Liver (tissue), 9 donors: ENCODE measurements around the gene BCR. TPM values are rescaled to one million over a fixed set of nuclear protein-coding genes. Genes with fewer than 3 reads are reported as not detected.

Experiments
- DNase-seq: peaks from one replicate; pipeline ENCODE4 v3.0.0-alpha.2; 2017; ENCODE audit warnings: low spot score
- H3K27ac ChIP-seq, 2 donors: one replicate each; pipeline ENCODE4 v1.7.0; 2013; ENCODE audit warnings: inconsistent platforms in 2 of 2, low read length in 2 of 2, control low read depth in 1 of 2, low read depth in 1 of 2, mild to moderate bottlenecking in 1 of 2
- H3K27me3 ChIP-seq, 4 donors: one replicate each; pipeline versions ENCODE4 v1.6.1 to v1.7.0; 2013; ENCODE audit warnings: low read length in 3 of 4, inconsistent platforms in 1 of 4, mild to moderate bottlenecking in 1 of 4, moderate library complexity in 1 of 4; ENCODE audit not compliant: control insufficient read depth in 4 of 4, insufficient read depth in 4 of 4
- H3K36me3 ChIP-seq, 4 donors: one replicate each; pipeline versions ENCODE4 v1.6.1 to v1.7.0; 2013; ENCODE audit warnings: low read length in 3 of 4, mild to moderate bottlenecking in 3 of 4, low read depth in 1 of 4, moderate library complexity in 1 of 4; ENCODE audit not compliant: control insufficient read depth in 4 of 4, insufficient read depth in 3 of 4
- H3K4me1 ChIP-seq, 4 donors: one replicate each; pipeline versions ENCODE4 v1.6.1 to v1.7.0; 2013; ENCODE audit warnings: low read length in 3 of 4, mild to moderate bottlenecking in 3 of 4, moderate library complexity in 1 of 4; ENCODE audit not compliant: control insufficient read depth in 4 of 4, insufficient read depth in 4 of 4
- H3K4me3 ChIP-seq, 3 donors: one replicate each; pipeline versions ENCODE4 v1.6.1 to v1.7.0; 2013; ENCODE audit warnings: low read length in 3 of 3, control low read depth in 1 of 3, low read depth in 1 of 3, mild to moderate bottlenecking in 1 of 3
- H3K9ac ChIP-seq, 2 donors: one replicate each; pipeline ENCODE4 v1.7.0; 2013; ENCODE audit warnings: low read length in 2 of 2, mild to moderate bottlenecking in 2 of 2, moderate library complexity in 2 of 2, control low read depth in 1 of 2, low read depth in 1 of 2
- H3K9me3 ChIP-seq, 4 donors: one replicate each; pipeline versions ENCODE4 v1.6.1 to v1.7.0; 2013; ENCODE audit warnings: low read length in 3 of 4; ENCODE audit not compliant: control insufficient read depth in 4 of 4
- EGR1 ChIP-seq, 2 donors: IDR thresholded peaks; 2 replicates each; pipeline ENCODE4 v1.6.1; 2016 to 2018; ENCODE audit warnings: antibody characterized with exemption in 2 of 2, low read depth in 2 of 2
- FOXA1 ChIP-seq: IDR thresholded peaks from 2 replicates; pipeline ENCODE4 v1.6.1; 2016; ENCODE audit warnings: antibody characterized with exemption
- FOXA2 ChIP-seq: IDR thresholded peaks from 2 replicates; pipeline ENCODE4 v1.6.1; 2016; ENCODE audit warnings: antibody characterized with exemption
- GABPA ChIP-seq, 2 donors: IDR thresholded peaks in 1 of 2; conservative IDR thresholded peaks in 1 of 2; 2 replicates each; pipeline ENCODE4 v1.6.1; 2016; ENCODE audit warnings: antibody characterized with exemption in 2 of 2, mild to moderate bottlenecking in 1 of 2, moderate library complexity in 1 of 2
- HNF4A ChIP-seq, 2 donors: conservative IDR thresholded peaks; 2 replicates each; pipeline ENCODE4 v1.6.1; 2016; ENCODE audit warnings: antibody characterized with exemption in 2 of 2, mild to moderate bottlenecking in 2 of 2
- HNF4G ChIP-seq: IDR thresholded peaks from 2 replicates; pipeline ENCODE4 v1.6.1; 2016; ENCODE audit warnings: antibody characterized with exemption
- JUND ChIP-seq, 2 donors: IDR thresholded peaks; 2 replicates each; pipeline ENCODE4 v1.6.1; 2016; ENCODE audit warnings: antibody characterized with exemption in 2 of 2
- NR2F2 ChIP-seq: IDR thresholded peaks from 2 replicates; pipeline ENCODE4 v1.6.1; 2016; ENCODE audit warnings: antibody characterized with exemption
- RAD21 ChIP-seq, 2 donors: IDR thresholded peaks; 2 replicates each; pipeline ENCODE4 v1.6.1; 2016; ENCODE audit warnings: antibody characterized with exemption in 2 of 2, mild to moderate bottlenecking in 2 of 2
- RXRA ChIP-seq, 2 donors: IDR thresholded peaks; 2 replicates each; pipeline ENCODE4 v1.6.1; 2017 to 2018; ENCODE audit warnings: antibody characterized with exemption in 2 of 2, mild to moderate bottlenecking in 1 of 2
- SP1 ChIP-seq: IDR thresholded peaks from 2 replicates; pipeline ENCODE4 v1.6.1; 2018; ENCODE audit warnings: antibody characterized with exemption, mild to moderate bottlenecking
- TAF1 ChIP-seq: conservative IDR thresholded peaks from 2 replicates; pipeline ENCODE4 v1.6.1; 2016; ENCODE audit warnings: antibody characterized with exemption, mild to moderate bottlenecking
- YY1 ChIP-seq: IDR thresholded peaks from 2 replicates; pipeline ENCODE4 v1.6.1; 2016; ENCODE audit warnings: antibody characterized with exemption, mild to moderate bottlenecking
- WGBS: extraction: QIAGEN DNeasy Blood & Tissue Kit; methylation state at CpG from one replicate; pipeline ENCODE4 v1.1.7; 2013; 5-methylcytosine and 5-hydroxymethylcytosine counted together
- polyA plus RNA-seq, 2 donors: library from polyadenylated mRNA; stranded (reverse) in 1 of 2; unstranded in 1 of 2; fragments of 200-250 nt in 1 of 2; fragments of >200 nt in 1 of 2; fragmentation: Nextera tagmentation in 1 of 2; extraction: Ambion mirVana in 1 of 2; gene quantifications; one replicate each; pipeline versions ENCODE4 v1.2.1 to v1.2.3, GENCODE V29; 2013 to 2015
- total RNA-seq, 2 donors: library from RNA; depleted of rRNA; stranded (reverse); fragments of >200 nt; gene quantifications; one replicate each; pipeline ENCODE4 v1.2.3, GENCODE V29; 2014
- TF ChIP-seq, protein P1 (sequence below): IDR thresholded peaks from 2 replicates; pipeline ENCODE4 v1.6.1; 2016; ENCODE audit warnings: antibody characterized with exemption, mild to moderate bottlenecking
- TF ChIP-seq, protein P2 (sequence below): IDR thresholded peaks from 2 replicates; pipeline ENCODE4 v1.6.1; 2016; ENCODE audit warnings: antibody characterized with exemption
- TF ChIP-seq, protein P3 (sequence below): fragments of 150-350 bp; IDR thresholded peaks from 2 replicates; pipeline ENCODE4 v1.5.1; 2017; ENCODE audit warnings: improper control_type of control experiment, low read depth, low read length; ENCODE audit not compliant: missing input control
- TF ChIP-seq, protein P4 (sequence below): IDR thresholded peaks from 2 replicates; pipeline ENCODE4 v1.6.1; 2016; ENCODE audit warnings: antibody characterized with exemption
- TF ChIP-seq, protein P5 (sequence below): IDR thresholded peaks from 2 replicates; pipeline ENCODE4 v1.6.1; 2016; ENCODE audit warnings: antibody characterized with exemption
- donor health status: healthy.
- donor health status: healthy.
- donor health status: healthy.
- donor health status: healthy.
- donor health status: healthy.

The BCR gene
- total and polyA plus RNA-seq, 4 donors = 7.4 to 35.6 (median 18.3) TPM

DNA sequence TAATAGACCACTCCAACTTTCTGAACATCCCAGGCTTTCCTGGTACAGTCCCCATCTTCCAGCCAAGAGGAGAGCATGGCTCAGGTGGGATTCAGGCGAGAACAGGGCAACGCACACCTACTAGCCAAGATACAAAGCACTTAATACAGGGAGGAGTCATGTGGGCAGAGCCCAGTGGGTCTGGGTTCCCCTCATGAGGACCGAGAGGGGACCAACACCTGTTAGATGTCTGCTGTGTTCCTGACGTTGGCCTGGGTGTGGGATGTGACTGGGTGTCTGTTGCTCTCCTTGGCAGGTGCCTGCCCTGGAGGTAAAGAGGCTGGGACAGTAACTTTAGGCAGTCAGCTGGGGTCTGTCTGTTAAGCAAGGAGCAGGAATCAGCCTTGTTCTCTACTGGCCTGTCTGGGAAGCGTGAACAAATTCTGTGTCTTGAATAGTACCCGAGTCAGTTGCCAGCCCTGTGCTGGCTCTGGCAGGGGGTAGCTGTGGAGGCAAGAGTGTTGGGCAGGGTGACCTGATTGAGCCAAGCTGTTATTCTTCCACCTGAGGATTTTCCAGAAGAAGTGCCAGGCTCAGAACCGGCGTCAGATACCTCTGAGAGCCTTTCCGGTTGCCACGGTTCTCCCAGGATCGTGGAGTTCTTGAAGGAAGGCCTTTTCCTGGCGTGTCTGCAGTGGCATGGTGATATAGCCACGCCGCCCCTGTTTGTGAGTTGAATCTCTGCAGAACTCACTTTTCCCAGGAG is 56.3 kb downstream of the BCR start:
- Histone ChIP-seq H3K9me3 (no peaks in the 10 kb centered on the region), H3K36me3 (no peaks in the 10 kb centered on the region), H3K27ac (no peak overlapping the region), H3K4me3 (no peak overlapping the region), H3K9ac (no peak overlapping the region), H3K4me1 (no peaks in the 10 kb centered on the region), H3K27me3 (no peaks in the 10 kb centered on the region)
- no peak for DNase-seq
- TF ChIP-seq, protein P1, sequence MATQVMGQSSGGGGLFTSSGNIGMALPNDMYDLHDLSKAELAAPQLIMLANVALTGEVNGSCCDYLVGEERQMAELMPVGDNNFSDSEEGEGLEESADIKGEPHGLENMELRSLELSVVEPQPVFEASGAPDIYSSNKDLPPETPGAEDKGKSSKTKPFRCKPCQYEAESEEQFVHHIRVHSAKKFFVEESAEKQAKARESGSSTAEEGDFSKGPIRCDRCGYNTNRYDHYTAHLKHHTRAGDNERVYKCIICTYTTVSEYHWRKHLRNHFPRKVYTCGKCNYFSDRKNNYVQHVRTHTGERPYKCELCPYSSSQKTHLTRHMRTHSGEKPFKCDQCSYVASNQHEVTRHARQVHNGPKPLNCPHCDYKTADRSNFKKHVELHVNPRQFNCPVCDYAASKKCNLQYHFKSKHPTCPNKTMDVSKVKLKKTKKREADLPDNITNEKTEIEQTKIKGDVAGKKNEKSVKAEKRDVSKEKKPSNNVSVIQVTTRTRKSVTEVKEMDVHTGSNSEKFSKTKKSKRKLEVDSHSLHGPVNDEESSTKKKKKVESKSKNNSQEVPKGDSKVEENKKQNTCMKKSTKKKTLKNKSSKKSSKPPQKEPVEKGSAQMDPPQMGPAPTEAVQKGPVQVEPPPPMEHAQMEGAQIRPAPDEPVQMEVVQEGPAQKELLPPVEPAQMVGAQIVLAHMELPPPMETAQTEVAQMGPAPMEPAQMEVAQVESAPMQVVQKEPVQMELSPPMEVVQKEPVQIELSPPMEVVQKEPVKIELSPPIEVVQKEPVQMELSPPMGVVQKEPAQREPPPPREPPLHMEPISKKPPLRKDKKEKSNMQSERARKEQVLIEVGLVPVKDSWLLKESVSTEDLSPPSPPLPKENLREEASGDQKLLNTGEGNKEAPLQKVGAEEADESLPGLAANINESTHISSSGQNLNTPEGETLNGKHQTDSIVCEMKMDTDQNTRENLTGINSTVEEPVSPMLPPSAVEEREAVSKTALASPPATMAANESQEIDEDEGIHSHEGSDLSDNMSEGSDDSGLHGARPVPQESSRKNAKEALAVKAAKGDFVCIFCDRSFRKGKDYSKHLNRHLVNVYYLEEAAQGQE = no peak
- TF ChIP-seq, protein P2, sequence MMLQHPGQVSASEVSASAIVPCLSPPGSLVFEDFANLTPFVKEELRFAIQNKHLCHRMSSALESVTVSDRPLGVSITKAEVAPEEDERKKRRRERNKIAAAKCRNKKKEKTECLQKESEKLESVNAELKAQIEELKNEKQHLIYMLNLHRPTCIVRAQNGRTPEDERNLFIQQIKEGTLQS = no peak
- TF ChIP-seq SP1 = no peak
- TF ChIP-seq, protein P3, sequence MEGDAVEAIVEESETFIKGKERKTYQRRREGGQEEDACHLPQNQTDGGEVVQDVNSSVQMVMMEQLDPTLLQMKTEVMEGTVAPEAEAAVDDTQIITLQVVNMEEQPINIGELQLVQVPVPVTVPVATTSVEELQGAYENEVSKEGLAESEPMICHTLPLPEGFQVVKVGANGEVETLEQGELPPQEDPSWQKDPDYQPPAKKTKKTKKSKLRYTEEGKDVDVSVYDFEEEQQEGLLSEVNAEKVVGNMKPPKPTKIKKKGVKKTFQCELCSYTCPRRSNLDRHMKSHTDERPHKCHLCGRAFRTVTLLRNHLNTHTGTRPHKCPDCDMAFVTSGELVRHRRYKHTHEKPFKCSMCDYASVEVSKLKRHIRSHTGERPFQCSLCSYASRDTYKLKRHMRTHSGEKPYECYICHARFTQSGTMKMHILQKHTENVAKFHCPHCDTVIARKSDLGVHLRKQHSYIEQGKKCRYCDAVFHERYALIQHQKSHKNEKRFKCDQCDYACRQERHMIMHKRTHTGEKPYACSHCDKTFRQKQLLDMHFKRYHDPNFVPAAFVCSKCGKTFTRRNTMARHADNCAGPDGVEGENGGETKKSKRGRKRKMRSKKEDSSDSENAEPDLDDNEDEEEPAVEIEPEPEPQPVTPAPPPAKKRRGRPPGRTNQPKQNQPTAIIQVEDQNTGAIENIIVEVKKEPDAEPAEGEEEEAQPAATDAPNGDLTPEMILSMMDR = no peak
- TF ChIP-seq FOXA1 = no peak
- TF ChIP-seq HNF4G = no peak
- no peak for TF ChIP-seq NR2F2
- no peak for TF ChIP-seq RAD21 (IDR thresholded peaks at IDR 0.05)
- TF ChIP-seq GABPA (IDR thresholded peaks at IDR 0.05 in 1 of 2, conservative IDR thresholded peaks at IDR 0.05 in 1 of 2) = no peak
- TF ChIP-seq JUND (IDR thresholded peaks at IDR 0.05) = no peak
- no peak for TF ChIP-seq HNF4A (conservative IDR thresholded peaks at IDR 0.05)
- TF ChIP-seq, protein P4, sequence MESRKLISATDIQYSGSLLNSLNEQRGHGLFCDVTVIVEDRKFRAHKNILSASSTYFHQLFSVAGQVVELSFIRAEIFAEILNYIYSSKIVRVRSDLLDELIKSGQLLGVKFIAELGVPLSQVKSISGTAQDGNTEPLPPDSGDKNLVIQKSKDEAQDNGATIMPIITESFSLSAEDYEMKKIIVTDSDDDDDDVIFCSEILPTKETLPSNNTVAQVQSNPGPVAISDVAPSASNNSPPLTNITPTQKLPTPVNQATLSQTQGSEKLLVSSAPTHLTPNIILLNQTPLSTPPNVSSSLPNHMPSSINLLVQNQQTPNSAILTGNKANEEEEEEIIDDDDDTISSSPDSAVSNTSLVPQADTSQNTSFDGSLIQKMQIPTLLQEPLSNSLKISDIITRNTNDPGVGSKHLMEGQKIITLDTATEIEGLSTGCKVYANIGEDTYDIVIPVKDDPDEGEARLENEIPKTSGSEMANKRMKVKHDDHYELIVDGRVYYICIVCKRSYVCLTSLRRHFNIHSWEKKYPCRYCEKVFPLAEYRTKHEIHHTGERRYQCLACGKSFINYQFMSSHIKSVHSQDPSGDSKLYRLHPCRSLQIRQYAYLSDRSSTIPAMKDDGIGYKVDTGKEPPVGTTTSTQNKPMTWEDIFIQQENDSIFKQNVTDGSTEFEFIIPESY = no peak
- no peak for TF ChIP-seq TAF1
- TF ChIP-seq, protein P5, sequence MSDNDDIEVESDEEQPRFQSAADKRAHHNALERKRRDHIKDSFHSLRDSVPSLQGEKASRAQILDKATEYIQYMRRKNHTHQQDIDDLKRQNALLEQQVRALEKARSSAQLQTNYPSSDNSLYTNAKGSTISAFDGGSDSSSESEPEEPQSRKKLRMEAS = no peak
- no peak for TF ChIP-seq FOXA2
- TF ChIP-seq EGR1 (IDR thresholded peaks at IDR 0.05; ENCODE audit: low read depth in 2 of 2) = no peak
- no peak for TF ChIP-seq YY1
- TF ChIP-seq RXRA (IDR thresholded peaks at IDR 0.05) = no peak
- WGBS = 89% methylated on average over 14 of the region's 14 CpGs
